RWPE2 (cell line): Measurements from ENCODE around the gene PPM1E.

Source experiments
- ATAC-seq: fragments of 200-7000 bp; cut with Tn5 transposase; 3 replicates; pipeline ENCODE4 v1.9.1; 2021; ENCODE audit warnings: low read depth
- DNase-seq: peaks from one replicate; pipeline ENCODE4 v3.0.0-alpha.2; 2020; ENCODE audit warnings: low spot score
- H3K27ac ChIP-seq: fragments of 450-650 bp; 2 replicates; pipeline ENCODE4 v1.5.1; 2017; ENCODE audit warnings: mild to moderate bottlenecking; ENCODE audit not compliant: poor library complexity, severe bottlenecking
- H3K27me3 ChIP-seq: fragments of 250-450 bp; sonication (Bioruptor Pico); 2 replicates; pipeline ENCODE4 v1.5.1; 2021; ENCODE audit warnings: mild to moderate bottlenecking, moderate library complexity; ENCODE audit not compliant: insufficient read depth, poor library complexity, severe bottlenecking
- H3K36me3 ChIP-seq: fragments of 250-450 bp; sonication (Bioruptor Pico); 2 replicates; pipeline ENCODE4 v1.5.1; 2020; ENCODE audit warnings: low read depth, mild to moderate bottlenecking, moderate library complexity
- H3K4me1 ChIP-seq: fragments of 250-450 bp; sonication (Bioruptor Pico); 2 replicates; pipeline ENCODE4 v1.5.1; 2021; ENCODE audit warnings: mild to moderate bottlenecking, moderate library complexity; ENCODE audit not compliant: insufficient read depth, poor library complexity, severe bottlenecking
- H3K4me3 ChIP-seq: fragments of 250-450 bp; sonication (Bioruptor Pico); 2 replicates; pipeline ENCODE4 v1.5.1; 2021; ENCODE audit warnings: mild to moderate bottlenecking, moderate library complexity; ENCODE audit not compliant: severe bottlenecking
- H3K9me3 ChIP-seq: fragments of 250-450 bp; sonication (Bioruptor Pico); 2 replicates; pipeline ENCODE4 v1.5.1; 2021; ENCODE audit warnings: mild to moderate bottlenecking, moderate library complexity; ENCODE audit not compliant: severe bottlenecking
- CTCF ChIP-seq: fragments of 450-650 bp; IDR thresholded peaks from one replicate; pipeline ENCODE4 v1.5.1; 2017; ENCODE audit warnings: mild to moderate bottlenecking, moderate library complexity; ENCODE audit not compliant: poor library complexity, severe bottlenecking

The PPM1E gene

GRCh38 chr17:59011975-59012374, 256.3 kb downstream of the PPM1E start:
- H3K27ac ChIP-seq, result no peak overlapping the region
- no peaks in the 10 kb centered on the region for H3K27me3 ChIP-seq
- H3K4me1 ChIP-seq, result no peaks in the 10 kb centered on the region
- H3K9me3 ChIP-seq, result no peaks in the 10 kb centered on the region
- TF ChIP-seq CTCF, result no peak
- no peak overlapping the region for H3K4me3 ChIP-seq
- ATAC-seq, result no peak
- peaks cover 63% of the 10 kb centered on the region for H3K36me3 ChIP-seq
- no peak for DNase-seq

DNA sequence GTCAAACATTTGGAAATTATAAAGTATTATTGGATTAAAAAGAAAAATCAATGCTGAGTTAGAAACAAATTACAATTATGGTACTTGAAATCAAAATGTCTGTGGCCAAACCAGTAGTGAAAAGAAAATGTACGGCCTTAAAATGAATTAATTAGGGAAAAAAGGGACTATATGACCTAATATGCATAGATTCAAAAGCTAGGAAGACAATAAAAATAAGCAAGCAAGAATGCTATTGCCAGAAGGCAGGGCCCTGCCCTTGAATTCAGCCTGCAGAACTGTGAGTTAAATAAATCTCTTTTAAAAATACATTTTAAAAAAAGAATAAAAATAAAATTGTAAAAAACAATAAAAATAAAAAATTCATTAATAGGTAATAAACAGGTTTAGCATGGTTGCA, 262.4 kb downstream of the PPM1E start:
- Histone ChIP-seq H3K36me3 (peaks cover 48% of the 10 kb centered on the region), H3K27me3 (no peaks in the 10 kb centered on the region), H3K4me1 (no peaks in the 10 kb centered on the region), H3K9me3 (no peaks in the 10 kb centered on the region), H3K27ac (no peak overlapping the region), H3K4me3 (no peak overlapping the region)
- TF ChIP-seq CTCF, result no peak
- DNase-seq (no peak), ATAC-seq (no peak)

GRCh38 chr17:59024916-59025315, 269.3 kb downstream of the PPM1E start:
- H3K27ac ChIP-seq, result no peak overlapping the region
- DNase-seq (no peak), ATAC-seq (no peak)
- TF ChIP-seq CTCF, result no peak
- H3K9me3 ChIP-seq, result no peaks in the 10 kb centered on the region
- H3K4me1 ChIP-seq, result no peaks in the 10 kb centered on the region
- no peak overlapping the region for H3K4me3 ChIP-seq
- H3K36me3 ChIP-seq, result peaks cover 50% of the 10 kb centered on the region
- H3K27me3 ChIP-seq, result no peaks in the 10 kb centered on the region

DNA sequence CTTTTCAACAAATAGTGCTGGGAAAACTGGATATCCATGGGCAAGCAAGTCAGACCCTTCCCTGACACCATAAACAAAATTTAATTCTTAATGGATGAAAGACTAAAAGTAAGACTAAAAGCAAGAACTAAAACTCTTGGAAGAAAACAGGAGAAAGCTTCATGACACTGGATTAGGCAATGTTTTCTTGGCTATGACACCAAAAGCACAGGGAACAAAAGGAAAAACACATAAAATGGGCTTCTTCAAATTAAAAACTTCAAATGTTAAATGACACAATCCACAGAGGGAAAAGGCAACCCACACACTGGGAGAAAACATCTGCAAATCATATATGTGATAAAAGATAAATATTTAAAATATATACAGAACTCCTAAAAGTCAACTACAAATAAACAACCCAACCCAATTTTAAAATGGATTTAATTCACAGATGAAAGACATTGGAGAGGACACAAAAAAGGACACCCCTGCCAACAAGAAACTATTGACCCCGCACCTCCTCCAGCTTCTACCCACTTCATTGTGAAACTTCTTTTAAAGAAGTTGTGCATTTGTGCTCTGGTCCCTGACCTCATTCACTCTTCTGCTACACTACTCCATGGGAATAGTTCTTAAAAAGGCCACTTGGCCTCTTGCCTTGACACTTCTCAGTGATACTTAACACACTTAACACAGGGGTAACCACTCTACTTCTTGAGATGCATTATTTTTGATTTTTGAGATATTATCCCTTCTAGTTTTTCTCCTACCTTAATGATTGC, 270.7 kb downstream of the PPM1E start:
- H3K27ac ChIP-seq, result no peak overlapping the region
- H3K27me3 ChIP-seq, result no peaks in the 10 kb centered on the region
- peaks cover 62% of the 10 kb centered on the region for H3K36me3 ChIP-seq
- DNase-seq (no peak), ATAC-seq (no peak)
- H3K4me3 ChIP-seq, result no peak overlapping the region
- H3K4me1 ChIP-seq, result no peaks in the 10 kb centered on the region
- no peak for TF ChIP-seq CTCF
- no peaks in the 10 kb centered on the region for H3K9me3 ChIP-seq

GRCh38 chr17:59027750-59028149, 272.1 kb downstream of the PPM1E start:
- no peak for DNase-seq
- no peak for ATAC-seq
- no peak for TF ChIP-seq CTCF
- no peaks in the 10 kb centered on the region for H3K27me3 ChIP-seq
- H3K4me1 ChIP-seq, result no peaks in the 10 kb centered on the region
- peaks cover 59% of the 10 kb centered on the region for H3K36me3 ChIP-seq
- no peak overlapping the region for H3K4me3 ChIP-seq
- no peaks in the 10 kb centered on the region for H3K9me3 ChIP-seq
- no peak overlapping the region for H3K27ac ChIP-seq
